Esophagus muscularis mucosa (tissue), 4 donors: ENCODE measurements around the gene WNT9A. TPM values are rescaled to one million over a fixed set of nuclear protein-coding genes. Genes with fewer than 3 reads are reported as not detected.

Experiments used
- small RNA-seq, 3 donors: library from RNA; depleted of rRNA; stranded (forward); fragments of <200 nt; gene quantifications; one replicate each; pipeline ENCODE3, GENCODE V24; 2016
- total RNA-seq, 4 donors: library from RNA; depleted of rRNA; stranded (reverse); fragments of >200 nt; gene quantifications; one replicate each; pipeline versions ENCODE4 v1.1.0 to v1.2.1, GENCODE V29; 2016

WNT9A gene
- total RNA-seq, 4 donors from 2014 or later, result 7.5 to 18.1 (median 14.4) TPM

Small RNA genes within 50 kb of the gene (small RNA-seq; reads per million reads assigned to genes)
- gene MIR5008 (0 to 0.42 (median 0) reads per million in 3 donors), gene SEPT14P17 (0 reads per million in 3 donors)

Other genes with a start within 250 kb of the WNT9A start
- 10 to 100 TPM; 10.8 to 18.4 (median 14.2) TPM for gene JMJD4, start 212.6 kb downstream of the WNT9A start, total RNA-seq
- gene SNAP47, start 212.5 kb downstream of the WNT9A start, total RNA-seq, result 10 to 100 TPM; 26.6 to 41.0 (median 38.8) TPM
- gene PRSS38, start 132.3 kb downstream of the WNT9A start, total RNA-seq, result not detected
- not detected for gene WNT3A, start 59.1 kb upstream of the WNT9A start, total RNA-seq
- gene ARF1, start 134.8 kb upstream of the WNT9A start, total RNA-seq, result 100 to 1,000 TPM; 238 to 392 (median 346) TPM
- gene C1orf35, start 155.4 kb upstream of the WNT9A start, total RNA-seq, result 10 to 100 TPM; 11.2 to 24.3 (median 11.9) TPM
- gene MRPL55, start 161.4 kb upstream of the WNT9A start, total RNA-seq, result 10 to 100 TPM; 52.3 to 64.9 (median 60.1) TPM
- gene GUK1, start 192.3 kb upstream of the WNT9A start, total RNA-seq, result 100 to 1,000 TPM; 292 to 354 (median 305) TPM
- 10 to 100 TPM in 1 of 4 donors, 1 to 10 TPM in 3; 6.0 to 11.3 (median 7.8) TPM for gene GJC2, start 202.0 kb upstream of the WNT9A start, total RNA-seq
- 10 to 100 TPM in 1 of 4 donors, 1 to 10 TPM in 3; 3.7 to 11.8 (median 6.6) TPM for gene IBA57, start 217.9 kb upstream of the WNT9A start, total RNA-seq